CD1c-positive myeloid dendritic cell (primary cell): ENCODE measurements around the gene PTX3.

Source experiments
- DNase-seq: peaks from one replicate; pipeline ENCODE4 v3.0.0-alpha.2; 2016; ENCODE audit errors: extremely low spot score

Gene PTX3

GRCh38 chr3:157475921-157476414 is 39.3 kb downstream of the PTX3 start:
- DNase-seq = no peak

- no peak for DNase-seq
Measured at GRCh38 chr3:157477441-157477840, 40.8 kb downstream of the PTX3 start.

- no peak for DNase-seq
Measured at GRCh38 chr3:157479464-157480243, 43.0 kb downstream of the PTX3 start.

GRCh38 chr3:157487339-157487738 is 50.7 kb downstream of the PTX3 start:
- no peak for DNase-seq

- no peak for DNase-seq
Measured at GRCh38 chr3:157488144-157488543, 51.5 kb downstream of the PTX3 start.

- no peak for DNase-seq
Measured at GRCh38 chr3:157491136-157491535, 54.5 kb downstream of the PTX3 start.
